ENCODE data around the gene CRTC3.

GRCh38 chr15:90513448-90513847, 16.3 kb upstream of the CRTC3 start:
- TF ChIP-seq CTCF (IDR thresholded peaks at IDR 0.05; ENCODE audit: extremely low read depth in 1 of 2, insufficient read depth in 1 of 2, low read depth in 1 of 2, low read length in 2 of 2) (no peak), MAX (IDR thresholded peaks at IDR 0.05; ENCODE audit: insufficient read depth, insufficient read length) (no peak), POLR2AphosphoS5 (IDR thresholded peaks at IDR 0.05; ENCODE audit: insufficient read depth, low read depth, low read length) (no peak), POLR2A (IDR thresholded peaks at IDR 0.05; ENCODE audit: low read depth, low read length) (no peak), GATA2 (IDR thresholded peaks at IDR 0.05; ENCODE audit: insufficient read depth, insufficient read length, low read depth, low read length) (no peak), EZH2 (IDR thresholded peaks at IDR 0.05; ENCODE audit: borderline replicate concordance, low read depth, low read length, severe bottlenecking) (no peak), JUN (IDR thresholded peaks at IDR 0.05; ENCODE audit: borderline replicate concordance, insufficient read depth, insufficient read length, low read depth) (no peak)
